GM18909 (cell line): ENCODE measurements around the gene TMEM238.

Source experiments
- ATAC-seq: cut with Tn5 transposase; IDR thresholded peaks from one replicate; pipeline ENCODE4 v1.9.1; 2021; ENCODE audit warnings: mild to moderate bottlenecking; ENCODE audit not compliant: unreplicated experiment, poor library complexity

Gene TMEM238

DNA sequence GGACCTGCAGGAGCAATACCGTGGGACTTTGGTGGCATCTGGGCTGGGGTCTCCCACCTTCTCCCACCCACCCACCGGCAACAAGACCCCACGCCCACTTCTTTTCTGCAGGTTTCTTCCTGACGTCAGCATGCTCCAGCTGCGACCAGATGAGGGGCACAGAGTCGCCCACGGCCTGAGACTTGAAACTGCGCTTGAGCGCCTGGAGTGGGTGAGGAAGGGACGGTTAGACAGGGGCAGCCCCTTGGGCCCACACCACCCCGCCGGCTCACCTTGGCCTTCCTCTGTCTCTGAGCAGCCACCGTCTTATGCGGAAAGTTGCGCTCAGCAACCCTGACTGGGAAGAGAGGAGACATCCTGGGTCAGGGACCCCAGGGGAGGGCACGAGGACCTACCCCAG is 23.2 kb downstream of the TMEM238 start:
- no peak for ATAC-seq

DNA sequence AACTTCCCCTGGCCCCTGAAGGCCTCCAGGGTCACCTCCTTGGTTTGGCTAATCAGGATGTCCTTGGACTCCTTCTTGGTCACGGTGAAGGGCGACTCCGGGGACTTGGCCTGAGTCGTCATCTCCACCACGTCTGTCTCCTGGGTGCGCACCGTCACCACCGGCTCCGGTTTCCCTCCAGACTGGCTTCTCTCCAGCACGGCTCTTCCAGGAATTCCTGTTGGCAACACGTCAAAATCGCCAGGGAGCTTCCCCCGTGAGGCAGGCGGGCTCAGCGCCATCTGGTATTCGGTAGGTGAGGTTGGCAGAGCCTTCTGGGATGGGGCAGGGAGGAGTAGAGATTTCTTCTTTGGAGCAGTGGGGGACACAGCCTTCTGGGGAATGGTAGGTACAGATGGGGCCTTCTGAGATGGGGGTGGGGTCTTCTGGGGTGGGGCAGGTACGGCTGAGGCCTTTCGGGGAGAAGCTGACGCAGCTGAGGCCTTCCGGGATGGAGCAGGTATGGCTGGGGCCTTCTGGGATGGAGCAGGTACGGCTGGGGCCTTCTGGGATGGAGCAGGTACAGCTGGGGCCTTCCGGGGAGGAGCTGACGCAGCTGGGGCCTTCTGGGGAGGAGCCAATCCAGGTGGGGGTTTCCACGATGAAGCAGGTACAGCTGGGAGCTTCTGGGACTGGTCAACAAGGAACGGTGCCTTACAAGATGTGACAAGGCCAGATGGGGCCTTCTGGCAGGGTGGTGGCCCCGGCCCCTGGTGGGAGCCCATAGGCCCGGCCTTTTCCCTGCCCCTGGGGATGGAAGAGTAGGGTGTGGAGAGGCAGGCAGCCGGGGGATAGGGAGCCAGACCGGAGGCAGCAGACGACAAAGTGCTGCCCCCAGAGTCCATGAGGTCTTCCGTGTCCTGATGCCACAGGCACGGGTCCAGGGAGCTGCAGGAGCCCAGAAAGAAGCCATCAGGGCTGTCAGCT is 24.9 kb downstream of the TMEM238 start:
- no peak for ATAC-seq

DNA sequence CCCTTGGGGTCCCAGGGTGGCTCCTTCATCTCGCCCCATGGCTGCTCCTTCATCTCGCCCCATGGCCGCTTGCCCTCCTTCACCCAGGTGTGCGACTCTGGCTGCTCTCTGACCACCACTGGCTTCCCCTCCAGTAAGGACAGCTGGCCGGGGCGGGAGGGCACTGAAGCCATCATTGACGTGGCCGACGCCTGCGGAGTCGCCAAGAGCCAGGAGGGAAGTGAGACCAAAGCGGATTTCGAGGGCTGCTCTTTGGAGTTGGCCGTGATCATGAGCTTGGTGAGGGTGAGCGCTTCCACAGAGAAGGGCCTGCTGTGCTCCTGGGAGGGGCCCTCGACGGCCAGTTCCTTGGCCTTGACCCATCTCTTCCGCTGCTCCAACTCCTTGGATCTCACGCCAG is 25.6 kb downstream of the TMEM238 start:
- no peak for ATAC-seq

DNA sequence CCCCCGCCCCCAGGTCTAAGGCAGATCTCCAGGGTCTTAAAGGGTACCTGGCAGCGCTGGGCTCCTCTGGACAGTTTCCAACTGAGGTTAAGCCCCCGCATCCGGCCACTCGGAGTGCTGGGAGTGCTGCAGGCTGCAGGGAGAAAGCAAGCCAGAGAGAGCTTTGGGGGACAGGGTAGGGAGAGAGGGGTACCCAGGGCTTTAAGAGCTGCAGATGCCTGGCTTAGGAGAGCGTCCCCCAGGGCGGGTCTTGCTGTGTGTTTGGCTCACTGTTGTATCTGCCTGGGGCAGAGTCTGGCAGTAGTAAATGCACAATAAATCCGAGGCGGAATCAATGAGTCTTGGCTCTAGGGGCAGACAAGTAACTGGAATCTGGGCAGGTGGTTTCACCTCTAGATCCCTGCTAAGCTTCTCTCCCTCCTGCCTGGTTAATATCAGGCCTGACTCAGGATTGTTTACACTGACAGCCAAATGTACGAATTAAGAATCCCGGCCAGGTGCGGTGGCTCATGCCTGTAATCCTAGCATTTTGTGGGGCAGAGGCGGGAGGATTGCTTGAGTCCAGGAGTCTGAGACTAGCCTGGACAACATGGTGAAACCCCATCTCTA is 28.8 kb downstream of the TMEM238 start:
- no peak for ATAC-seq

DNA sequence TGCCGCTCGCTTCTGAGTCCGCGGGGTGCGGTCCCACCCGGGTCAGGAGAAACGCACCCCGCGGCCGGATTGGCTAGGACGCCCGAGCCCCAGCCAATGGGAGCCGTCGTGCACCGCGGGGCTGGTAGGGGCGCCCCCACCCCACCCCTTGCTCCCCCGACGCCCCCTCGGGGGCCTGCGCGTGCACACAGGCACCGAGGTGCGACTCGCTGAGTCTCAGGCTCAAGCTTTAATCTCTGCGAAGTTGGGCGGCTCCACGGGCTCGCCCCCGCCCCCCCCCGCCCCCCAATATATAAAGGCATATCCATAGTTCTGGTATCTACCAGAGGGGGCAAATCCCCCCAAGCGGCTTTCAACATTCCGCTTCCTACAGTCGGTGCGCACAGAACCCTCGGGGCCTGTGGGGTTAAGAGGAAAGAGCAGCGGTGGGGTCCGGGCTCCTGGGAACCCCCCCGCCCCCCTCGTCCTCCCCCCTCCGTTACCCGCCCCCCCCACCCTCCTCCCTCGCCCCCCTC is 29.3 kb downstream of the TMEM238 start, which contains the start of gene COX6B2:
COX6B2 (minus strand) TSS at position 22 of the 515 bp plus-strand sequence. CDS start 198 bp downstream, outside the sequence.
- no peak for ATAC-seq

DNA sequence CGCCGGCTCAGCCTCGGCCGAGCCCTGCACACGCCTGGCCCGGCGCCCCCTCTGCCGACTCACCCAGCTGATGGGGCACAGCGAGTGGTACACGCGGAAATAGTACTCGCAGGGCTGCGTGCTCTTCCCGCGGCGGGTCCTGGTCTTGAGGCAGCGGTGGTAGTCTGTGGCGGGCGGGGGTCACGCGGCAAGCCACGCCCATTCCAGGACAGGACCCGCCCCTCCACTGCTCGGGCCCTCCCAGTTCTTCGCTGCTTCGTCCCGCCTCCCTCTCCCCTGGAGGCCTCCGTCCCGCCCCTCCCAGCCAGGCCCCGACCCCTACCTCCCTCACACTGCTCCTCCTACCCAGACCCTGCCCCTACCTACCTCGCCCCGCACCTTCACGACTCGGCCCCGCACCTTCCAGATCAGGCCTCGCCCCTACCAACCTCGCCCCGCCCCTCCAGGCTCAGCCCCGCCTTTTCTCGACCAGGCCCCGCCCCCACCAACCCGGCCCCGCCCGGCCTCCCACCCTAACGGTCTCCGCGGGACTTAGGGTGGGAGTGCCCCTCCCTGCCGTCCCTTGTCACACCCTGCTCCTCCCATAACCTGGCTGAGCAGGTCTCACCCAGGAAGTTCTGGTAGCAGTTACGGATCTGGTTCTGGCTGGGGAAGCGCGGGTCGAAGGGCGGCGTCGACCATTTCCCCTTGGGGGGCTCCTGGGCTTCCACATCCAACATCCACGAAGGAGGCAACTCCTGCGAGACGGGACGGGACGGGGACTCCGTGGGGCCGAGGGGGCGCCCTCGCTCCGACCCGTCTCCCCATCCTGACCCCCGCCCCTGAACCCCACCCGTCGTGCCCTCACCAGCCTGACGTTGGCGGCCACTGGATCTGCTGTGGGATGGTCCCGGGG is 30.0 kb downstream of the TMEM238 start:
- no peak for ATAC-seq

DNA sequence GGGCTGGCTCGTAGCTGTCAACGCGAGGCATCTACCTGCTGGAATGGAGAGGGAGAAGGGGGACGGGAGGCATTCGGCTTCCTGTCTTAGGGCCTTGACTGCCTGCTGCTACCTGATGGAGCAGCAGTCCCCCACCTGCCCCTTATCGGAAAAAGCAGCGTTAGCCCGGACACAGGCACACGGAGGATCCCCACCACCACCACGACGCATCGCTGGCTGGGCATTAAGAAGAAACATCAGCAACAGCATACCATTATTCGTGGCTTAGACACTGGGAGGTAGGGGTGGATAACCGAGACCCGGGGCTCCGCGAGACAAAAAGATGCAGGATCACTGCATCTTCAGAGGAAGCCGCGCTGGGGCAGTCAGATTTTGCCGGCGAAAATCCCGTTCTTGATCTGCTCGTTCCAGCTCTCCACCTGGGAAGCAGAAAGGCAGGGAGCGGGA is 30.7 kb downstream of the TMEM238 start:
- no peak for ATAC-seq

DNA sequence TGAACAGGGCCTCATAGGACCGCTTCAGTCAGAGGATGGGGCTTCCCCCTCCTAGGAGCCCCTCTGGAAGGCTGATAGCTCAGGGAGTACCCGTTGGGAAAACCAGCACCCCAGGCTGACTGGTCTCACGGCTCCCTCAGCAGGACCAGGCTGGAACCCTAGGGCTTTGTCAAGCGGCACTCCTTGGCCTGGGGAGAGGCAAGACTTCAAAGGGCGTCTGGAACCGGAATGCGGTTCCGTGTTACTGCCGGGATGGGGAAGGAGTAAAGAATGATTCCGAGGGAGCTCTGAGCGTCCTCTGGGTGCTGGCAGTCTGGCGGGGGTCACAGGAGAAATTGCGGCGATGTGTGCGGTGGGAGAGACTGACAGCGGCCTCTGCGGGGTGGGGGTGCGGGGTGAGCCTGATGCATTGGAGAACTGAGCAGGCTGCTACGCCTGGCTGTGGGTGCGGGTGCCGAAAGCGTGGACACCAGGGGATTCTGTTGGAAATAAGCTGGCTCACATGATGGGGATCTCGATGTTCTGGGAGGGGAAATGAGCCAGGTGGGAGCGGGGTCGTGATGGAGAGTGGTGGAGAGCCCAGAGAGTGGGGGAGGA is 31.4 kb downstream of the TMEM238 start:
- no peak for ATAC-seq

DNA sequence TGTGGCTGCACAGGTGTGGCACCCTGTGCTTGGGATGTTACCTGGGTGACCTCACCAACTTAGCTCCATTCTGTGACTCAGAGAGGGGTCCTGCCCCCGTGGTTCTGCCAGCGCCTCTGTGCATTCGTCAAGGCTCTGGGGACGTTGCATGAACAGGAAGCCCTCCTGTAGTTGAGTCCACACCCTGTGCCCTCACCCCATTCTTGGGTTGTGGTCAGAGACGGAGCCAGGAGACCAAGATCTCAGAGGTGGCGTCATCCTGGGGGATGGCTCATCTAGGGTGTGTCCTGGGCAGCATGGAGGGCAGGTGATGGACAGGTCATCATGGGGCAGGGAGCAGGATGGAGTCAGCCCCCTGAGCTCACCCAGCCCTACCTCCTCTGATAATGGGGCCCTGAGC is 32.1 kb downstream of the TMEM238 start:
- ATAC-seq: no peak

DNA sequence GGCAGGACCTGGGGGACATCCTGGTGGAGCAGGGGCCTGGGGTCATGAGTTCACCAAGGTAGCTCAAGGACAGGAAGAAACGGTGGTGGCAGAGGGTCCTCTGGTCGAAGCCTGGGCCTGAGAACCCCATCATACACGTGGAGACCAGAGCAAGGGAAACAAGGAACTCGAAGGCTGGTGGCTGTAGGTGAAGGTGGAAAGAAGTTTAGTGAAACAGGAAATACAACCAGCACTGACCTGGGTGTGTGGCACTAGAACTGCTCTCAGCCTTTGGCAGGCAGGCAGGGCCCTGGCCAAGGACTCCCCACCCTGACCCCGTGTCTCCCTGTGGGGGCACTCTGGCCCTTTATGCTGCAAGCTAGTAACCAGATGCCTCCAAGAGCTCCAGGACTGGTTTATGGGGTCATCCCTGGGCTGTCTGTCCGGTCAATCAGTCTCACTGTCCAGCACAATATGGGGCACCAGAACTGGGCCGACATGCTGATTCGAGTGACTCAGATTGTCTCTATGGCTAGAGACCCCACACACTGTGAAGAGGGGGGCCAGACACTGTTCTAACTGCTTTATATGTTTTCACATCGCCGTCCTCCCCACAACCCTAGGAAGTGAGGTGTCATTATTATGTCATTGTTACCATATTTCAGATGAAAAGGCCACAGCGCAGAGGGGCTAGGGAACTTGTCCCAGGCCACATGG is 33.3 kb downstream of the TMEM238 start:
- ATAC-seq: no peak

DNA sequence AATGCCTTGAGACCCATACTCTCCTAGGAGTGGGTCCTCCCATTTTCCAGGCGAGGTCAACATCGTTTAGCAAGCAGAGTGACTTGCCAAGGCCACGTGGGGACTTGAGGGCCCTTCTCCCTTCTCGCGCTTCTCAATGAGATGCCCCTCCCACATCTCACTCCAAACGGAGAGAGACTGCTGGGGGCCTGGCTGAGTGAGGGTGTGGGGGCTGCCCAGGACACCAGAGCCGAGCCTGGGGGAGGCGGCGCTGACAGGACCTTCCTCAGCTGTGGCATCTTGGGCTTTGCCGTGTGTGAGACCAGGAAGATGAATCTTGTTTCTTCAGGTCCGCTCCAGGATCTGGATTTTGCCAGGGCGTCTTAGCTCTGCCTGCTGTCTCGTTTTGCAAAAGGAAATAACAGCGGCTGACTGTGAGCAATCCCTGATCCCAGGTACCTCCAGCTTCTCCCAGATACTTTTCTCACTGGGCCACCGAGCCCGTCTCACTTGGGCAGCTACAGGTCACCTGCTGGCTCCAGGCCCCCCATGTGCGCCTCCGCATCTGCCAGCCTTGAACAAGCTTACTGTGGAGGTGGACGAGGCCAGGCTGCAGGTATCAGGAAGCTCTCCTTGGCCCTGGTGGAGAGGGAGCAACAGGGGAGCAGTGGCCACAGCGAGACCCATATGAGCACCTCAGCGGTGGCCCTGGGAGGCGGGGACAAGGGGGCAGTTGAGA is 35.6 kb downstream of the TMEM238 start:
- ATAC-seq: no peak

DNA sequence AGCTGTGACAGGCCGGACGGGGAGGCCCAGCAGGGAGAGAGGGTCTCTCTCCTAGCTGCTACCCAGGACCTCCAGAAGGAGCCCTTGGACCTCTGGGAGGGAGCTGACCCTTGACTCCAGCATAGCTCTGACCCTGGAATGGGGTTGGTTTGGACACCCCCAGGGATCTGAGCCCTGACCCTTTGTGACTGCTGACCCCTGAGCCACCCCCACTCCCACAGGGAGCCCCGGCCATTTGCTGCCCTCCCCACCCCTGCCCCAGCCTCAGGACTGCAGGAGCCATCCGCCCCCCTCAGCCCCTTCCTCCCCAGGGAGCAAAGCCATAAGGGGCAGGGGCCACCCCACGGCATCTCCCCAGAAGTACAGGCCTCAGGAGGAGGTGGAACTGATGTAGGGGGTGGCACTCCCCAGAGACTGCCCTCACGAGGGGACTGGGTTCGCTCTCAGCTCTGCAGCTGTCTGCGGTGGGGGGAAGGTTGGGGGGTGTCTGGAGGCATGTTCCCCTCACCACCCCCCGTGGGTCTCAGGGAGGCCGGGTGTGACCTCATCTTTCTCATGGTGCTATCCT is 36.6 kb downstream of the TMEM238 start:
- ATAC-seq: no peak

DNA sequence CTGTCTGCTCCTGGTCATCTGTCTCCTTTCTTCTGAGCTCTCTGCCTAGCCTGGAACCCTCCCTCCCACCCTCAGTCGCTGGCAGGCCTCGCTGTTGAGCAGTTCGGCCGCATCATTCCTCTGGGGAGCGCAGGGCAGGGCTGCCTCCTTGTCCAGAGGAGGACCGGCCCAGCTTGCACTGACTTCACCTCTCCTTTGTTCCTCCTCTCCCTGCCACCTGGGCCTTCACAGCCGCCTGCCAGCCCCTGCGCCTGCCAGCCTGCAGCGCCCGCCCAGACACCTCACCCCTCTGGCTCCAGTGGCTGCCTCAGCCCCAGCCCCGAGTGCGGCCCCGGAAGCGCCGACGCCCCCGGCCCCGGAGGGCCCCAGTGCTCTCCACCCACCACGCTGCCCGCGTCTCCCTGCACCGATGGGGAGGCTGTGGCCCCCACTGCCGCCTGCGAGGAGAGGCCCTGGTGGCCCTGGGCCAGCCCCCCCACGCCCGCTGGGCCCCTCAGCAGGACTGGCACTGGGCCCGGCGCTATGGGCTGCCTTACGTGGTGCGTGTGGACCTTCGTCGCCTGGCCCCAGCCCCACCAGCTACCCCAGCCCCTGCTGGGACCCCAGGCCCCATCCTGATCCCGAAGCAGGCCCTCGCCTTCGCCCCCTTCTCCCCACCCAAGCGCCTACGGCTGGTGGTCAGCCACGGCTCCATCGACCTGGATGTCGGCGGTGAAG is 37.2 kb downstream of the TMEM238 start:
- ATAC-seq: no peak

DNA sequence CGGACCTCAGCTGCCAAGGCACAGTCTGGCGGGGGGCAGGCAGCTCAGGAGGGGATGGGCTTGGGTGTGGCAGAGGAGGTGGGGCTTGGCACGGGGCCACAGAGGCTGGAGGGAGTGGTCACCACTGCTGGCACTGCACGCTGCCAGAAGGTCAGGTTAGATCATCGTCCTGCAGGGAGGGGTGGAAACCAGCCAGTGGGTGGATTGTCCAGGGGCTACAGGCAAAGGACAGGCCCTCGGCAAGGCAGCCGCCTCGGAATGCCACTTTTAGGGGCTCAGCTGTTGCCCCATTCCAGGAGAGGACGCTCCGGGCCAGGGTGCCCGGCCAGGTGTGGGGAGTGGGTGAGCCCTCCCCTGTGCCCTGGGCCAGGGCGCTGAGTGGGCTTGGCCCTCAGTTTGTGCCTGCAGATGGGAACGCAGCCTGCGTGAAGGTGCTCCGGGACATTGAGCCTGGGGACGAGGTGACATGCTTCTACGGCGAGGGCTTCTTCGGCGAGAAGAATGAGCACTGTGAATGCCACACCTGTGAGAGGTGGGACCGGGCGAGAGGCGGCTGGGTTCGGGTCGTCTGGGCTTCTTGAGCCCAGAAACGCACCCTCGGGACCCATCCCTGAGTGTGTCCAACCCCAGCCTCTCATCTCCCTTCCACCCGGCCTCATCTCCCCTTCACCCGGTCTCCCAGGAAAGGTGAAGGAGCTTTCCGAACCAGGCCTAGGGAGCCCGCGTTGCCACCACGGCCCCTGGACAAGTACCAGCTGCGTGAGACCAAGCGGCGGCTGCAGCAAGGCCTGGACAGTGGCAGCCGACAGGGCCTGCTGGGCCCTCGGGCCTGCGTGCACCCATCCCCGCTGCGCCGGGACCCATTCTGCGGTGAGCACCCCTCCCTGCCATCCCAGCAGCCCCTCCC is 38.0 kb downstream of the TMEM238 start:
- ATAC-seq: no peak

DNA sequence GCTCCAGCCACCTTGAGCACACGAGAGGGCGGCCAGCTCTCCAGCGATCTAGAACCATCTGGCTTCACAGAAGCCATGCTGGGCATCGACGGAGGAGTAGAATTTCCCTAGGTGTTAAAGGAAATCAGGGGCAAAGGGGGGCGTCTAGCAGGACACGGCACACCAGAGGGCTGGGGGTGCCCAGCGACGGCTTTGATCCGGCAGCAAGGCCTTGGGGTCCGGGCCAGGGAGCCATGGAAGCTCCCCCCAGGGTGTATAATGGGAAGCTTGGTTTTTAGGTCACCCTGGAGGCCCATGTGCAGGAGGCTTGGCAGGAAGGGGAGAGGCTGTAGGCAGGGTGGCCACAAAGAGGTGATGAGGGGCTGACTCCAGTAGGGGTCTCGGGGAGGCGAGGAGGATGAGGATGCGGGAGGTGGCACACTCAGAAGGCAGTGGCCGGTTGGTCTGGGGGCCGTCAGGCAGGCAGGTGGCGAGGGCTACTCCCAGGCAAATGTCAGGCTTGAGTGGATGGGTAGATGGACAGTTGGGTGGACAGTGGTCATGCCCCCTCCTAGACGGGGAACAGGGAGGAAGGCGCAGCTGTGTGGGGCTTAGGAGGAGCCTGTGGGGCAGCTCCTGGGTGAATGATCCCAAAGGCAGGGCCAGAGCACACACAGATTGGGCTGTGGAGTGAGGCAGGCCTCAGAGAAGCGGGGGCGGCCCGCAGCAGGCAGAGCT is 38.8 kb downstream of the TMEM238 start:
- no peak for ATAC-seq

DNA sequence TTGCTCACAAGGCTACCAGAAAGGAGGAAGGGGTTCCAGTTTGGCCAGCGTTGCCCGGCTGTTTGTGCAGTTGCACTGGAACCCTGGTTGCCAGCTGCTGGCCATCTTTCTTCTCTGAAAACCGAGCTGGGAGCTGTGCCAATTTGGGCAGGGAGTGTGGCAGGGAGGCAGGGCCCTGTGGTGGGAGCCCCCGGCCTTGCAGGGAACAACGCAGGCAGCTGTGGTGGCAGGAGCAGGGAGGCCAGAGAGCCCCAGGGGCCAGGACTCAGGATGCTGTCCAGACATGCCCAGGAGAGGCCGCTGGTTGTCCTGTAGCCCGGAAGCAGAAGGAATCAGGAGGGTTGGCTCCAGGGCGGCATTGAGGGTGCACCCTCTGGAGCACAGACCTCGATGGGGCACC is 39.6 kb downstream of the TMEM238 start:
- ATAC-seq: no peak
